Ammon's horn (tissue), 1 donor: ENCODE measurements around the gene TTLL12.

Source experiments
- DNase-seq: peaks from one replicate; pipeline ENCODE4 v3.0.0-alpha.2; 2016; ENCODE audit warnings: low spot score

The TTLL12 gene

GRCh38 chr22:43213962-43214361, 27.0 kb upstream of the TTLL12 start:
- no peak for DNase-seq

GRCh38 chr22:43213051-43213450, 26.1 kb upstream of the TTLL12 start:
- DNase-seq, result no peak

DNA sequence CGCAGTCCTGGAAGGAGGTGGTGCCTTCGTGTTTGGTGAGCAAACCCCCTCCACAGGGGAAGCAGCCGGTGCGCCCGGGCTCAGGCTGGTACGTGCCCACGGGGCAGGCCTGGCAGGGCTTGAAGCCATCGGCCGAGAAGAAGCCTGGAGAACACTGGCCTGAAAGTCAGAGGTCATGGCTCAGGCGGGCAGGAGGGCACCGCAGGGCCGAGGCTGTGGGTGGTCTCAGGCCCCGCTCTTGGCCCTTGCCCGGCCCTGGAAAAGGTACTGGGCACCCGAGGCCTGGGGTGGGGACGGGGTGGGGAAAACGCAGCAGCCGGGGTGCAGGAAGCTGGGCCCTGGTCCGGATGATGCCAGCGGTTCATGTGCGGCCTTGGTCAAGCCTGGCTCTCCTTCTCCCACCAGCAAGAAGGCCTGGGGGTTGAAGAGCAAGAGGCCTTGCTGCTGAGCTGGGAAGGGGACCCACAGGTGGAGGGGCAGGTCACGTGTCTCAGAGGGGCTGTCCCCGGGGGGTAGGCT, 25.6 kb upstream of the TTLL12 start:
- DNase-seq, result no peak

DNA sequence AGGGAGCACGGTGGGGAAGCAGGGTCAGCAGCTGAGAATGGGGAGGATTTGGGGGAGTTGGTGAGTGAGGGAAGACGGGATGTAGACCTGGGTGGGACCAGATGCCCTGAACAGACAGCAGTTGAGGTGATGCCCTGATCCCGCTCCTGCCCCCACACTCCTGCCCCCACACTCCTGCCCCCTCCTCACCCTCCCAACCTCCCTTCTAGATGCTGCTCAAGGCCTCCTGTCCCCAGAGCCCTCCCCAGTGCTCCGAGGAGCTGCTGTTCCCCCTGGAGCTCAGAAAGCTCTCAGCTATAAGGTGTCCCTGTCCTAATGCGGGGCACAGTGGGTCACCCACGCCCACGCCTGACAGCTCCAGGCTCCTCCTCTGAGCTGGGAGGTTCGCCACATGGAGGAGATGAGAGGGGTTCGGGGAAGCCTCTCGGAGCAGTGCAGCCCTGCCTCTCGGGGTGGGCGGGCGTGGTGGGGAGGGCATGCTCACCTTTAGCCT, 25.1 kb upstream of the TTLL12 start:
- no peak for DNase-seq

GRCh38 chr22:43210631-43211515, 23.9 kb upstream of the TTLL12 start:
- DNase-seq, result no peak

DNA sequence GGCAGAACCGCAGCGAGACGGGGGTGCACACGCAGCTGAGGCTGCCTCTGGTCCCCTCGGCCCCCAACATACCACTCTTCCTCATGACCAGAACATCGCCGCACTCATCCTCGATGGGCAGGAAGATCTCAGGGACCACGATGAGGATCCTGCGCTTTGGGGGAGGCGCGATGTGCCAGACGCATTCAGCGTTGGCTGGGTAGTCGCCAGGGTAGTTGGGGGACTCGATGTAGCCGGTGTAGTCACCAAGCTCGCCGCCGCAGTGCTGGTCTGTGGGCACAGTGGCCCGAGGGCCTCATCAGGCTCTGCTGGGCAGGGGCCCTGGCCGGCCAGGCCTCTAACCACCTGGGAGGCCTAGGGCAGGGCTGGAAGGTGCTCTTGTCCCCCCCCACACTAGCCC, 23.0 kb upstream of the TTLL12 start:
- no peak for DNase-seq

- no peak for DNase-seq
Measured at GRCh38 chr22:43209523-43209890, 22.6 kb upstream of the TTLL12 start.

GRCh38 chr22:43208703-43209522, 22.0 kb upstream of the TTLL12 start:
- no peak for DNase-seq

DNA sequence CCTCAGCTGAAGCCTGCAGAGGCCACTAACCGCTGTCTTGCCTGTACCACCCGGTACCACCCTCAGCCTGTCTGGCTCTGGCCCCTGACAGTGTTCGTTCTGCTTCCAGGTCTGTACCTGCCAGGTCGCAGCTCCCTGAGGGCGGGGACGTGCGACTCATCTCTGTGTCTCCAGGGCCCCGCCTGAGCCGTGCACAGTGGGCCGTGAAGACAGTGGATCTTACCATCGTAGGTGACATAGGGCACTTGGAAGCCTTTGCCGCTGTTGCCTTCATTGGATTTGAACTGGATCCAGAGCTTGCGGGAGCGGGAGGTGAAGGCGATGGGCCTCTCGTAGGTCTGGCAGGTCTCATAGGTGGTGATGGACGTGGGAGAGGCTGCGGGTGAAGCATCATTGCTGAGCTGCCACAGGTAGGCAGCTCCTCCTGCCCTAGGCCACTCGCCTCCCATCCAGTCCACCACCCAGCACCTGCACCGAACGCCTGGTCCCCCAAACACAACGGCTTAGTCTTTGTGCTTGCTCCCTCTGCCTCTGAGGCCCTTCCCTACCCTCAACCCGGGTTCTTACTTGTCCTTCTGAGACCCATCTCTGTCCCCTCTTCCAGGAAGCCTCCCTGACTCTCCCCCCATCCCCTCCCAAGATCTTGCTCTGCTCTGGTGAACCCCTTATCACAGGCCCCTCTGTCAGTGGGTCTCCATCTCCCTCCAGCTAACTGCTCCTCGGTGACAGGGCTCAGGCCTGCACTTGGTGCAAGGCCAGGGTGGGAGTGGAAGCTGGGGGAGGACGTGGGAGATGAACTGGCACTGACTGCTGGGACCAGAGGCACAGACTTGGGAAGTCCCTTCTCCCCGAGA, 21.1 kb upstream of the TTLL12 start:
- DNase-seq, result no peak

GRCh38 chr22:43207386-43207785, 20.5 kb upstream of the TTLL12 start:
- no peak for DNase-seq

DNA sequence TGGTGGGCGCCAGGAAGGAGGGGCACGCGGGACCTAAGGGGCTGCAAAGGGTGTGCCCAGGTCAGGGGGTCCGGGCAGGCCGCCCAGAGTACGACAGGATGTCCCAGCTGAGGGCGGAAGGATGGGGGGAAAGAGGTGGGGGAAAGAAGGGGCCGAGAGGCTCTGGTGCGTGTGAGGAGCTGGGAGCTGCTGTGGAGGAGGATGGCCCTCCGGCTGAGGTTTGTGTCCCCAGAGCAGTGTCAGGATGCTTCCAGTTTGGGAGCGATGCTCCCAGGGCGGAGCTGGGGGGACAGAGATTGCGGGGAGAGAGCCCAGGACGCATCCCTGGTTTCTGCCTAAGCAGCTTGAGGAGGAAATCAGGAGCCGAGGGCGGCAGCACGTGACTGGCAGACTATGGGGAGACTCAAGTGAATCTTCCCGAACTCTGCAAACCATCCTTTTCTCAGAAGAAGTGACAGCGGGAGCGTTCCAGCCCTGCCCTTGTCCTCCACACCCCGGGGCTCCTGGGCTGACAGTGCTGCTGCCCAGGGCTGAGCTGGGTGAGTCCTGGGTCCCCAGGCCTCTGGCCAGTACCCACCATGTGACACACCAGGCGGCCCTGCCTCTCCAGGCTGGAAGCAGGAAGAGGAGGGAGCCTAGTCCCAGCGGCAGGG, 19.7 kb upstream of the TTLL12 start:
- DNase-seq, result no peak

DNA sequence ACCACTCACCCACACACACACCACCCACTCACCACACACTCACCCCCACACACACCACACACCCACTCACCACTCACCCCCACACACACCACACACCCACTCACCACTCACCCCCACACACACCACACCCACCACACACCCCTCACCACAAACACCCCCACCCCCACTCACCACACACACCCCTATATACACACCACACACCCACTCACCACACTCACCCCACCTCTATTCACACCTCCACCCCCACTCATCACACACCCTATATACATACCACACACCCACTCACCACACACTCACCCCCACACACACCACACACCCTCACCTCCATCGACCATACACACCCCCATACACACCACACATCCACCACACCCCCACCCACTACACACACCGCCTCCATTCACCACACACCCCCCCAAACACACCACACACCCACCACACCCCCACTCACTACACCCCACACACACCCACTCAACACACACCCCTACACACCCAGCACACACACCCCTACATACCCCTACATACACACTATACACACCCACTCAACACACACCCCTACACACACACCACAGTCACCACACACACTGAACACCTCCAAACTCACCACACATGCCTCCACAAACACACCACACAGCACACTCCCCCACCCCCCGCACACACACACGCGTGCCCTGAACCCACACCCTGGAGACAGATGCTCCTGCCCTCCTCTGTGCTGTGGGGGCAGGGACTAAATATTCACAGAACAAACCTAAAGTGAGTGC, 19.0 kb upstream of the TTLL12 start:
- no peak for DNase-seq

DNA sequence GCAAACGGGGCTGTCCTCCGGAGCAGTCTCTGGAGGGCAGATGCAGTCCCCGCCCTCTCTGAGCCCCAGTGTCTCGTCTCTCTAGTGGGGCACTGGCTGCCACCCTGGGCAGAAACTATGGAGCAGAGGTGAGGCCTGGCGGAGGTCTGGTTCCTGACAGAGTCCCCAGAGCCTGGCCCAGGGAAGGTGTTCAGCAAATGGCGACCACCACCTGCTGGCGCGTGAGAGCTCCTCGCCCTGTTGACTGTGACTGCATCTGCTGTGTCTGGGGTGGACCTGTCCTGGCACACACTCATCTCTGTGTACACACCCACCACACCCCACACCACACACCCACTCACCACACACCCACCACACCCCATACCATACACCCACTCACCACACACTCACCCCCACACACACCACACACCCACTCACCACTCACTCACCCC, 18.3 kb upstream of the TTLL12 start:
- no peak for DNase-seq

- DNase-seq, result no peak
Measured at GRCh38 chr22:43203471-43203981, 16.6 kb upstream of the TTLL12 start.

- DNase-seq, result no peak
Measured at GRCh38 chr22:43202756-43203410, 15.9 kb upstream of the TTLL12 start.

GRCh38 chr22:43202326-43202725, 15.4 kb upstream of the TTLL12 start:
- DNase-seq, result no peak

GRCh38 chr22:43201486-43202219, 14.7 kb upstream of the TTLL12 start:
- DNase-seq, result no peak

GRCh38 chr22:43200555-43200954, 13.6 kb upstream of the TTLL12 start:
- DNase-seq, result no peak

DNA sequence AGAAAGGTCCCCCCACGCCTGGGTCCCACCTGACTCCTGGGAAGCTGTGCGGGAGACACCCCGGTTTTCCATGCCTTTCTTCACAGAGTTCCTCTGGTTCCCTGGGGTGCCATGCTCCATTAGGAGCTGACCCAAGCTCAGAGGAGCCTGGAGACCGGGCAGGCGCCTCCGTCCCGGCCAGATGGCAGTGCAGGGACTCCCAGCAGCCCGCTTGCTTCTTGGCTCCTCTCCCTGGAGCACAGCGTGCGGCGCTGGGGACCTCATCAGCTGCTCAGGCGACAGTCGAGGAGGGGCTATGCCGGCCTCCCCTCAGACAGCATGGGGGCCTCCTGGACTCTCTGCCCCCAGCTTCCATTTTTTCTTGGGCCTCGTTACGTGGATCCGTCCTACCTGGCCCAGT, 13.1 kb upstream of the TTLL12 start:
- DNase-seq, result no peak
